Esophagus squamous epithelium (tissue), 4 donors: Measurements from ENCODE around the gene ASXL1.

ENCODE experiments used
- CTCF ChIP-seq, 6 experiments: fragments of 450-650 bp in 4 of 6; fragments of 200-600 bp in 2 of 6; sonication (generic) in 2 of 6; IDR thresholded peaks; one replicate each; pipeline ENCODE4 v1.5.1; 2016 to 2019; ENCODE audit warnings: antibody characterized with exemption in 6 of 6, mild to moderate bottlenecking in 4 of 6, moderate library complexity in 4 of 6
- POLR2A ChIP-seq, 4 donors: fragments of 450-650 bp; IDR thresholded peaks; one replicate each; pipeline ENCODE4 v1.6.1; 2017; ENCODE audit warnings: antibody characterized with exemption in 4 of 4, mild to moderate bottlenecking in 4 of 4, moderate library complexity in 3 of 4

- TF ChIP-seq CTCF (IDR thresholded peaks at IDR 0.05) (no peak), POLR2A (IDR thresholded peaks at IDR 0.05) (no peak)
These were observed 22.6 kb downstream of the ASXL1 start for GRCh38 chr20:32380745-32381144.
